Fibroblast of skin of abdomen (primary cell): ENCODE measurements around the gene MGA.
A peak's percentile ranks its signal among the peaks of the same experiment; 100 is the strongest.

Source experiments
- DNase-seq: peaks from one replicate; pipeline ENCODE4 v3.0.0-alpha.2; 2013

The MGA gene

DNA sequence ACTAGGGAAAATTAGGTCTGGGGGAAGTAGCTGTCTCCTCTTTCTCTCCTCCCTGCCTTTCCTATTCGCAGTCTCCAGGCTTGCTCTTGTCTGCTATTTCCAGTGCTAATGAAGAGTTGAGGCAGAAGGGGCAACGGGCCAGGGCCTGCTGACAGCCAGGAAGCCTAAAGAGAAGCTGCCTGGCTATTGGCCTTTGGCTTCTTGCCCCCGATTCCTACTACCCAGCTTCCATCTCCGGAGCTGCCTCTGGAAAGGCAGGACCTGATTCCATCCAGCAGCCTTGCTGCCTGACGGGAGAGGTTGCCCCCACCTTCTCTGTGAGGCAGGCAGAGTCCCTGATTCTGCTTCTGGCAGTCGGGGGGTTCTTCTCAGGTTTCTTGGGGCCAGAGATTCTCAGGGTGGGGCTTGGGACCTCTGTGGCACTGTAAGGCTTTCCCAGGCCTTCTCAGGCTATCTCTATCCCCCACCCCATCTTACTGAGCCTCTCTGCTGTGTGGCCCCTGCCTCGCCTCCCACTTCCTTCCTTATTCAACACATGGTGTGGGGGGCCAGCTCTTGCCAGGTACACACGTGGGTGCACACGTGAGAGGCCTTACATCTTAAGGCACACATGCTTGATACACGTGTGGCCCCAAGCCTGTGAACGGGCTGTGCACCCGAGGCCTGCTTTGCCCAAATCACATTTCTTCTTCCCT is 149.5 kb downstream of the MGA start:
- no peak for DNase-seq

- no peak for DNase-seq
Measured at GRCh38 chr15:41810651-41811431, 150.6 kb downstream of the MGA start.

GRCh38 chr15:41811432-41812195 is 151.4 kb downstream of the MGA start:
- peak; percentile 77 for DNase-seq

DNA sequence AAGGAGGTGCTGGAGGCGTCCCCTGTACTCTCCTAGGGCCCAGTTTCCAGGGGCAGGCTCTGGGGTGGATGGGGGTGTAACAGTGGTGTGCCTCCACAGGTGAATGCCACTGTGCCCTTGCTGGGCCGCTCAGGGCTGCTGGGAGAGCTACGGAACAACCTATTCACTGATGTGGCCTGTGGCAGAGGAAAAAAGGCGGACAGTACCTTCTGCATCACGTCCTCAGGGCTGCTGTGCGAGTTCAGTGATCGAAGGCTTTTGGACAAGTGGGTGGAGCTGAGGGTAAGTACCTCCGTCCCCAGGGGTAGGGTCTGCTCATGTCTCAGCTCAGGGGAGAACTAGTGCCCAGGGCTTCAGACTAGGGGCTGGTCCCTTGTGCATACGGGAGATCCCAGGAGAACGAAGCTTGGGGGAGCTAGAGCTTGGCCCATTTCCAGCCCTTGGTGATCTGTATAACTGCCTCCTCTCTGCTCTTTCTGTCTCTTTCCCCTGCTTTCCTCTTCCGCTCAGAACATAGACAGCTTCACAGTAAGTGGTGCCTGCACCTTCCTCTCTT is 152.7 kb downstream of the MGA start:
- no peak for DNase-seq

DNA sequence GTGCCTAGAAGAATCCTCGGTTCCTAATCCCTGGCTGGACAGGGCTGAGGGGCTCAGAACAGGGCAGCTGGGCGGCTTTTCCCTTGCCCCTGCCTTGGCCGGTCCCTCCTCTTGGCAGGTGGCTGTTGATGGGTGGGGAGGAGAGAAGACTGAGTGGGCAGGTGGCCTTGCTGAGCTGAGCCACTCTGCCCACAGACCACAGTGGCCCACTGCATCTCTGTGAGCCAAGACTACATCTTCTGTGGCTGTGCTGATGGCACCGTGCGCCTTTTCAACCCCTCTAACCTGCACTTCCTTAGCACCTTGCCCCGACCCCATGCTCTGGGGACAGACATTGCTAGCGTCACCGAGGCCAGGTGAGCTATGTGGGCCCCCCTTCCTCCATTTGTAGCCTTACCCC is 153.2 kb downstream of the MGA start:
- DNase-seq = no peak

DNA sequence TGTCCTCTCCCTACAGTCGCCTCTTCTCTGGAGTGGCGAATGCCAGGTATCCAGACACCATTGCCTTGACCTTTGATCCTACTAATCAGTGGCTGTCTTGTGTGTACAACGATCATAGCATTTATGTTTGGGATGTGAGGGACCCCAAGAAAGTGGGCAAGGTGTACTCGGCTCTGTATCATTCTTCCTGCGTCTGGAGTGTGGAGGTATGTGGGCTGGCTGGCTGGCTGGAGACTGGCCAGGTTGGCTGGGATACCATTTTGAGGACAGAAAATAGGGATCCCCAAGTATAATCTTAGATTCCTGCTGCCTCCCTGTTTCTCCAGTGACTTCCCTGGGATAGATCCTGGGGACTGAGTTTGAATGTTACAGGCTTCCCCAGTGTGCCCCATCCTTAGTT is 154.3 kb downstream of the MGA start:
- no peak for DNase-seq

- DNase-seq = no peak
Measured at GRCh38 chr15:41816788-41817187, 156.6 kb downstream of the MGA start.

- DNase-seq = no peak
Measured at GRCh38 chr15:41817327-41817726, 157.1 kb downstream of the MGA start.

- no peak for DNase-seq
Measured at GRCh38 chr15:41817781-41818180, 157.6 kb downstream of the MGA start.

DNA sequence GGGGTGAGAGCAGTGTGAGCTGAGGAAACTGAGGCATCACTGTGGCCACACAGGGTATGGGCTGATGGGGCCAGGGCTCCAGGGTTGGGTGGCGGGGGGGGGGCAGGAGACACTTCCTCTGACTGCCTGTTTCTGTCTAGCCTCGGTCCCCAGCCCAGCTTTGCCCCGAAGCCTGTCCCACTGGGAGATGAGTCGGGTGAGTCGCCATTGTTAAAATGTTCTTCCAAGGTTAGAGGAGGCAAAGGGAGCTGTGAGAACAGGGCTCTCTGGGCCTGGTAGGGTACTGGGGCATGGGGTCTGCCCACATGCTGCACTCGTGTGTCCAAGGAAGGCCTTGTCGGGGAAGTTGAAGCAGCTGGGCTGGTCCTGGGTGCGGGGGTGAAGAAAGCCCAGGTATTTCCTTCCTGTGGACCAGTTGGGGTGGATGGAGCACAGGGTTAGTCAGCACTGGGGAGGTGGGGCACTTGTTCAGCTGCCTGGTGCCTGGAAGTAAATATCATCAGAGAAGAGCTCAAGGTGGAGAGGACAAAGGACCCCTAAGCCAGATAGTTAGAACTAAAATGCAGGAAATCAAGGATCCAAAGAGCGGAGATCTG is 159.3 kb downstream of the MGA start:
- DNase-seq = no peak

DNA sequence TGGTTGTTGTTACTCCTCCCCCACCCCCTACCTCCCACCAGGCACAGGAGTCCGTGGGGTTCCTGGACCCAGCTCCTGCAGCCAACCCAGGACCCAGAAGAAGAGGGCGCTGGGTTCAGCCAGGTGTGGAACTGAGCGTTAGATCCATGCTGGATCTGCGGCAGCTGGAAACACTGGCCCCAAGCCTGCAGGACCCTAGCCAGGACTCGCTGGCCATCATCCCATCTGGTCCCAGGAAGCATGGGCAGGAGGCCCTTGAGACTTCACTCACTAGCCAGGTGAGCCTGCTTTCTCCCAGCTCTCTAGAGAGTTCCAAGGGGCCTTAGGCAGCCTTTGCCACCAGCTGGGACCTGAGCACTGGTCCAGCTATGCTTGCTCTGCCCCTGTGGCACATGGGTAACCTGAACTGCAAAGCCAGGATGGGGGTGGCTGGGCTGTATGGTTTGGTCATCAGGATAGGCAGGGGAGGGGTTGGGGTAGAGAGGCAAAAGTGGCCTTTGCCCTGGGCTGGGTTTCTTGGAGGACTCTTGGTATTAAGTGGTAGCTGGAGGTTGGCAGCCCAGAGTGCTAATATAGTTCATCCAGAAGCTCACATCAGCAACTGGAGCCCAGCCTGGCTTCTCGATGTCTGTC is 160.7 kb downstream of the MGA start:
- no peak for DNase-seq

DNA sequence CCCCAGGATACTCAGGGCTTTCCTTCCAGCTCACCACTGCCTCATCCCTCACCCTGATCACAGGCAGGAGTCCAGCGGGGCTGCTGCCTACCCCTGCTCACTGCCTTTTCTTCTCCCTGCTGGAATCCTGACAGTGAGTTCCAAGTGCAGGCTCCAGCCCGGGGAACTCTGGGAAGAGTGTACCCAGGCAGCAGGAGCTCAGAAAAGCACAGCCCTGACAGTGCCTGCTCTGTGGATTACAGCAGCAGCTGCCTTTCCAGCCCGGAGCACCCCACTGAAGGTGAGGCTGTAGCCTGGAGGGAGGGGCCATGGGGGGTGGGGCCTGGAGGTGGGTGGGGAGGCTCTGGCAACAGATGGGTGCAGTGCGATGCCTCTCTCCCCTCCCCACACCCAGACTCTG is 161.6 kb downstream of the MGA start:
- no peak for DNase-seq

- no peak for DNase-seq
Measured at GRCh38 chr15:41822471-41822870, 162.3 kb downstream of the MGA start.
